Stomach (tissue), 9 donors: ENCODE measurements around the gene THSD7A. TPM values are rescaled to one million over a fixed set of nuclear protein-coding genes. Genes with fewer than 3 reads are reported as not detected.

Experiments used
- DNase-seq, 2 donors: peaks; one replicate each; pipeline versions ENCODE4 v3.0.0 to v3.0.0-alpha.2; 2013 to 2019
- H3K27ac ChIP-seq, 5 donors: fragments of 200-600 bp in 4 of 5; sonication (generic) in 4 of 5; one replicate each; pipeline ENCODE4 v1.5.1; 2013 to 2019; ENCODE audit warnings: mild to moderate bottlenecking in 1 of 5, moderate library complexity in 1 of 5
- H3K27me3 ChIP-seq, 3 donors: fragments of 200-600 bp; sonication (generic); one replicate each; pipeline ENCODE4 v1.5.1; 2017 to 2019; ENCODE audit warnings: mixed run types in 1 of 3
- H3K36me3 ChIP-seq, 4 donors: fragments of 200-600 bp; sonication (generic); 1 replicate in 3 of 4; 2 replicates in 1 of 4; pipeline ENCODE4 v1.5.1; 2016 to 2019
- H3K4me1 ChIP-seq, 4 donors: fragments of 200-600 bp; sonication (generic); one replicate each; pipeline ENCODE4 v1.5.1; 2016 to 2019
- H3K4me3 ChIP-seq, 4 donors: fragments of 200-600 bp; sonication (generic) in 3 of 4; one replicate each; pipeline ENCODE4 v1.5.1; 2016 to 2019; ENCODE audit warnings: mild to moderate bottlenecking in 1 of 4
- H3K9me3 ChIP-seq, 4 donors: fragments of 200-600 bp; sonication (generic); one replicate each; pipeline ENCODE4 v1.5.1; 2016 to 2019
- CTCF ChIP-seq, 7 experiments: fragments of 450-650 bp in 4 of 7; fragments of 200-600 bp in 3 of 7; sonication (generic) in 3 of 7; IDR thresholded peaks; one replicate each; pipeline ENCODE4 v1.5.1; 2016 to 2019; ENCODE audit warnings: antibody characterized with exemption in 7 of 7, control low read depth in 2 of 7, mild to moderate bottlenecking in 1 of 7
- EP300 ChIP-seq: sonication (generic); formaldehyde crosslinking; IDR thresholded peaks from one replicate; pipeline ENCODE4 v1.6.1; 2017; ENCODE audit warnings: antibody characterized with exemption
- POLR2A ChIP-seq, 4 donors: fragments of 450-650 bp; IDR thresholded peaks; one replicate each; pipeline ENCODE4 v1.6.1; 2016; ENCODE audit warnings: antibody characterized with exemption in 4 of 4, control low read depth in 2 of 4, mild to moderate bottlenecking in 1 of 4, moderate library complexity in 1 of 4
- POLR2AphosphoS5 ChIP-seq, 3 donors: sonication (generic); formaldehyde crosslinking; IDR thresholded peaks; one replicate each; pipeline ENCODE4 v1.6.1; 2016; ENCODE audit warnings: antibody characterized with exemption in 3 of 3
- WGBS, 5 donors: extraction: QIAGEN DNeasy Blood & Tissue Kit in 3 of 5; methylation state at CpG; one replicate each; pipeline versions ENCODE4 v1.1.5 to v1.1.7; 2013 to 2018; 5-methylcytosine and 5-hydroxymethylcytosine counted together
- intact Hi-C: fragments of 100-400 bp; cut with DNase I; formaldehyde crosslinking; loops from one replicate; pipeline ENCODE4 v1.15.1; 2023; ENCODE audit warnings: low total_unique reads
- polyA plus RNA-seq, 3 donors: library from polyadenylated mRNA; stranded (reverse); fragments of 200-250 nt; gene quantifications; one replicate each; pipeline ENCODE4 v1.2.3, GENCODE V29; 2013
- total RNA-seq, 5 donors: library from RNA; depleted of rRNA; stranded (reverse); fragments of >200 nt; gene quantifications; one replicate each; pipeline versions ENCODE4 v1.1.0 to v1.2.3, GENCODE V29; 2014 to 2016
- donor health status: healthy with polysubstance abuse.
- donor health status: Bipolar disorder and iron deficiency.
- donor health status: healthy.

Gene THSD7A
- total and polyA plus RNA-seq, 8 donors, result 0.06 to 13.2 (median 0.46) TPM; not detected in 1

- Histone ChIP-seq H3K4me1 (no peaks in the 10 kb centered on the region), H3K9me3 (no peaks in the 10 kb centered on the region), H3K27ac (no peak overlapping the region), H3K36me3 (no peaks in the 10 kb centered on the region), H3K27me3 (no peaks in the 10 kb centered on the region), H3K4me3 (no peak overlapping the region)
- TF ChIP-seq EP300, result no peak
- no peak for TF ChIP-seq POLR2A (IDR thresholded peaks at IDR 0.05)
- no peak for TF ChIP-seq CTCF (IDR thresholded peaks at IDR 0.05)
- no peak for TF ChIP-seq POLR2AphosphoS5 (IDR thresholded peaks at IDR 0.05)
- no peak for DNase-seq
- WGBS, 5 donors, result 86 to 100% (median 91%) methylated on average over 1 of the region's 1 CpG
- intact Hi-C loops, result no loop called here
Measured at GRCh38 chr7:11655642-11656041, 176.4 kb downstream of the THSD7A start.

- DNase-seq, result no peak
- H3K4me3 ChIP-seq, result no peak overlapping the region
- H3K9me3 ChIP-seq, result no peaks in the 10 kb centered on the region
- no peak overlapping the region for H3K27ac ChIP-seq
- no peaks in the 10 kb centered on the region for H3K4me1 ChIP-seq
- intact Hi-C loops, result no loop called here
- no peaks in the 10 kb centered on the region for H3K36me3 ChIP-seq
- no peaks in the 10 kb centered on the region for H3K27me3 ChIP-seq
- TF ChIP-seq POLR2AphosphoS5 (IDR thresholded peaks at IDR 0.05), result no peak
- TF ChIP-seq CTCF (IDR thresholded peaks at IDR 0.05), result no peak
- TF ChIP-seq POLR2A (IDR thresholded peaks at IDR 0.05), result no peak
- TF ChIP-seq EP300, result no peak
Measured at GRCh38 chr7:11655163-11655562, 176.8 kb downstream of the THSD7A start.

GRCh38 chr7:11650500-11650899 is 181.5 kb downstream of the THSD7A start:
- H3K27me3 ChIP-seq, result no peaks in the 10 kb centered on the region
- TF ChIP-seq EP300 (no peak), POLR2AphosphoS5 (IDR thresholded peaks at IDR 0.05) (no peak), CTCF (IDR thresholded peaks at IDR 0.05) (no peak), POLR2A (IDR thresholded peaks at IDR 0.05) (no peak)
- WGBS, 5 donors, result 79 to 89% (median 83%) methylated on average over 3 of the region's 3 CpGs
- no peaks in the 10 kb centered on the region for H3K9me3 ChIP-seq
- no peak for DNase-seq
- intact Hi-C loops, result no loop called here
- no peaks in the 10 kb centered on the region for H3K36me3 ChIP-seq
- peaks cover 0 to 4% (median 0%) of the 10 kb centered on the region in 4 donors for H3K4me1 ChIP-seq
- no peak overlapping the region for H3K27ac ChIP-seq
- no peak overlapping the region for H3K4me3 ChIP-seq

GRCh38 chr7:11650030-11650429 is 182.0 kb downstream of the THSD7A start:
- Histone ChIP-seq H3K9me3 (no peaks in the 10 kb centered on the region), H3K4me3 (no peak overlapping the region), H3K36me3 (no peaks in the 10 kb centered on the region), H3K4me1 (peaks cover 0 to 4% (median 0%) of the 10 kb centered on the region in 4 donors), H3K27me3 (no peaks in the 10 kb centered on the region), H3K27ac (no peak overlapping the region)
- no peak for TF ChIP-seq POLR2AphosphoS5 (IDR thresholded peaks at IDR 0.05)
- intact Hi-C loops, result no loop called here
- 68 to 82% (median 76%) methylated on average over 2 of the region's 2 CpGs for WGBS, 5 donors
- DNase-seq, result no peak

GRCh38 chr7:11648980-11649379 is 183.0 kb downstream of the THSD7A start:
- Histone ChIP-seq H3K27ac (no peak overlapping the region), H3K27me3 (no peaks in the 10 kb centered on the region), H3K36me3 (no peaks in the 10 kb centered on the region), H3K9me3 (no peaks in the 10 kb centered on the region), H3K4me3 (no peak overlapping the region), H3K4me1 (peaks cover 0 to 4% (median 0%) of the 10 kb centered on the region in 4 donors)
- no peak for DNase-seq
- TF ChIP-seq POLR2A (IDR thresholded peaks at IDR 0.05) (no peak), CTCF (IDR thresholded peaks at IDR 0.05) (no peak), POLR2AphosphoS5 (IDR thresholded peaks at IDR 0.05) (no peak), EP300 (no peak)
- intact Hi-C loops, result no loop called here
